Sigmoid colon (tissue), 7 donors: Measurements from ENCODE around the gene CD40. TPM values are rescaled to one million over a fixed set of nuclear protein-coding genes. Genes with fewer than 3 reads are reported as not detected.

Experiments
- DNase-seq: peaks from one replicate; pipeline ENCODE4 v3.0.0-alpha.2; 2019
- H3K27ac ChIP-seq, 4 donors: fragments of 200-600 bp; sonication (generic); one replicate each; pipeline ENCODE4 v1.5.1; 2016 to 2019; ENCODE audit warnings: mild to moderate bottlenecking in 1 of 4
- H3K27me3 ChIP-seq, 3 donors: fragments of 200-600 bp; sonication (generic); one replicate each; pipeline ENCODE4 v1.5.1; 2019; ENCODE audit warnings: mild to moderate bottlenecking in 1 of 3
- H3K36me3 ChIP-seq, 4 donors: fragments of 200-600 bp; sonication (generic); one replicate each; pipeline ENCODE4 v1.5.1; 2016 to 2019
- H3K4me1 ChIP-seq, 4 donors: fragments of 200-600 bp; sonication (generic); one replicate each; pipeline ENCODE4 v1.5.1; 2017 to 2019
- H3K4me3 ChIP-seq, 4 donors: fragments of 200-600 bp; sonication (generic); one replicate each; pipeline ENCODE4 v1.5.1; 2017 to 2019; ENCODE audit warnings: mild to moderate bottlenecking in 2 of 4, moderate library complexity in 1 of 4
- H3K9me3 ChIP-seq, 4 donors: fragments of 200-600 bp in 3 of 4; sonication (generic) in 3 of 4; one replicate each; pipeline versions ENCODE4 v1.5.1 to v1.6.1; 2013 to 2019
- EP300 ChIP-seq, 4 donors: sonication (generic); formaldehyde crosslinking; IDR thresholded peaks; one replicate each; pipeline ENCODE4 v1.6.1; 2017; ENCODE audit warnings: antibody characterized with exemption in 4 of 4
- POLR2A ChIP-seq, 2 donors: fragments of 450-650 bp; IDR thresholded peaks; one replicate each; pipeline ENCODE4 v1.6.1; 2016; ENCODE audit warnings: antibody characterized with exemption in 2 of 2, mild to moderate bottlenecking in 2 of 2, moderate library complexity in 2 of 2
- POLR2AphosphoS5 ChIP-seq, 4 donors: sonication (generic); formaldehyde crosslinking; IDR thresholded peaks; one replicate each; pipeline ENCODE4 v1.6.1; 2017; ENCODE audit warnings: antibody characterized with exemption in 4 of 4
- WGBS, 2 donors: extraction: QIAGEN DNeasy Blood & Tissue Kit; methylation state at CpG; one replicate each; pipeline ENCODE4 v1.1.7; 2013; 5-methylcytosine and 5-hydroxymethylcytosine counted together
- intact Hi-C: fragments of 100-400 bp; cut with DNase I; formaldehyde crosslinking; loops from one replicate; pipeline ENCODE4 v1.15.1; 2023
- polyA plus RNA-seq, 3 donors: library from polyadenylated mRNA; stranded (reverse); fragments of 200-250 nt; gene quantifications; one replicate each; pipeline ENCODE4 v1.2.3, GENCODE V29; 2013
- total RNA-seq, 4 donors: library from RNA; depleted of rRNA; stranded (reverse); fragments of >200 nt; gene quantifications; one replicate each; pipeline ENCODE4 v1.1.0, GENCODE V29; 2016
- TF ChIP-seq, protein P1 (sequence below), 4 experiments: fragments of 450-650 bp in 3 of 4; fragments of 200-600 bp in 1 of 4; IDR thresholded peaks; one replicate each; pipeline ENCODE4 v1.5.1; 2016 to 2019; ENCODE audit warnings: antibody characterized with exemption in 4 of 4, mild to moderate bottlenecking in 3 of 4, moderate library complexity in 2 of 4
- donor health status: healthy with polysubstance abuse.
- donor health status: Bipolar disorder and iron deficiency.
- donor health status: healthy.

CD40 gene
- total and polyA plus RNA-seq, 7 donors: 3.6 to 25.2 (median 8.7) TPM

DNA sequence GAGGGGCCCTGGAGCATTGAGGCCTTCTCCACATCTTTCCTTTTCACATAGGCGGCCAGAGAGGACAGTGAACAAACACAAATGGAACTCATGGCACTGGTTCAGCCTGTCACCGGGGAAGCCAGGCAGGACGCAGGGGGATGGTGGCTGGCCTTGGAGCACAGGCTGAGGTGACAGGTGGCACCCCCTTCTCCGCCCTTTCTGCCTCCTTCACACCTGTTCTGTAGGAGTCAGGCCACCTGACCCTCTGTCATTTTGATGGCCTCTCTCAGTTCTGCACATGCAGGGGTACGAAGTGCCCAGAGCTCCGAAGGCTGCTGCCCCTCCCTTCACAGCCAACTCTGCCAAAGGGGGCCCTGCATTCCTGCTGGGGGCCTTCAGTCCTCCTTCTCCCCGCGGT is 60.8 kb downstream of the CD40 start:
- DNase-seq: no peak
- Histone ChIP-seq H3K27ac (no peak overlapping the region), H3K4me3 (no peak overlapping the region), H3K36me3 (no peaks in the 10 kb centered on the region), H3K9me3 (no peaks in the 10 kb centered on the region), H3K27me3 (peaks cover 15 to 59% (median 44%) of the 10 kb centered on the region in 3 donors), H3K4me1 (no peaks in the 10 kb centered on the region)
- 65 to 74% methylated on average over 8 of the region's 8 CpGs for WGBS, 2 donors
- intact Hi-C loops: no loop called here
- TF ChIP-seq, protein P1, sequence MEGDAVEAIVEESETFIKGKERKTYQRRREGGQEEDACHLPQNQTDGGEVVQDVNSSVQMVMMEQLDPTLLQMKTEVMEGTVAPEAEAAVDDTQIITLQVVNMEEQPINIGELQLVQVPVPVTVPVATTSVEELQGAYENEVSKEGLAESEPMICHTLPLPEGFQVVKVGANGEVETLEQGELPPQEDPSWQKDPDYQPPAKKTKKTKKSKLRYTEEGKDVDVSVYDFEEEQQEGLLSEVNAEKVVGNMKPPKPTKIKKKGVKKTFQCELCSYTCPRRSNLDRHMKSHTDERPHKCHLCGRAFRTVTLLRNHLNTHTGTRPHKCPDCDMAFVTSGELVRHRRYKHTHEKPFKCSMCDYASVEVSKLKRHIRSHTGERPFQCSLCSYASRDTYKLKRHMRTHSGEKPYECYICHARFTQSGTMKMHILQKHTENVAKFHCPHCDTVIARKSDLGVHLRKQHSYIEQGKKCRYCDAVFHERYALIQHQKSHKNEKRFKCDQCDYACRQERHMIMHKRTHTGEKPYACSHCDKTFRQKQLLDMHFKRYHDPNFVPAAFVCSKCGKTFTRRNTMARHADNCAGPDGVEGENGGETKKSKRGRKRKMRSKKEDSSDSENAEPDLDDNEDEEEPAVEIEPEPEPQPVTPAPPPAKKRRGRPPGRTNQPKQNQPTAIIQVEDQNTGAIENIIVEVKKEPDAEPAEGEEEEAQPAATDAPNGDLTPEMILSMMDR (IDR thresholded peaks at IDR 0.05): no peak
- TF ChIP-seq POLR2A (IDR thresholded peaks at IDR 0.05): no peak
- no peak for TF ChIP-seq POLR2AphosphoS5 (IDR thresholded peaks at IDR 0.05)
- no peak for TF ChIP-seq EP300 (IDR thresholded peaks at IDR 0.05)

Other genes with a start within 250 kb of the CD40 start
- 1 to 10 TPM; 6.4 to 9.4 (median 7.1) TPM for gene ZSWIM1, start 237.1 kb upstream of the CD40 start, total RNA-seq
- gene ZSWIM1, start 237.1 kb upstream of the CD40 start, polyA plus RNA-seq: 1 to 10 TPM; 3.6 to 6.5 (median 3.9) TPM
- 1 to 10 TPM; 1.6 to 7.5 (median 3.0) TPM for gene SPATA25, start 230.7 kb upstream of the CD40 start, total RNA-seq
- 1 to 10 TPM in 1 of 3 donors, not detected in 2; 1.7 TPM for gene SPATA25, start 230.7 kb upstream of the CD40 start, polyA plus RNA-seq
- gene NEURL2, start 227.1 kb upstream of the CD40 start, total RNA-seq: 10 to 100 TPM; 18.9 to 25.8 (median 20.3) TPM
- gene NEURL2, start 227.1 kb upstream of the CD40 start, polyA plus RNA-seq: 1 to 10 TPM; 1.8 to 4.6 (median 3.9) TPM
- gene CTSA, start 227.0 kb upstream of the CD40 start, total RNA-seq: 10 to 100 TPM; 45.7 to 79.5 (median 56.7) TPM
- gene CTSA, start 227.0 kb upstream of the CD40 start, polyA plus RNA-seq: 100 to 1,000 TPM in 2 of 3 donors, 10 to 100 TPM in 1; 64.9 to 203 (median 169) TPM
- gene PLTP, start 206.2 kb upstream of the CD40 start, total RNA-seq: 100 to 1,000 TPM in 3 of 4 donors, 10 to 100 TPM in 1; 68.7 to 296 (median 156) TPM
- gene PLTP, start 206.2 kb upstream of the CD40 start, polyA plus RNA-seq: 10 to 100 TPM; 36.6 to 52.0 (median 47.4) TPM
- gene PCIF1, start 183.6 kb upstream of the CD40 start, total RNA-seq: 10 to 100 TPM; 31.4 to 39.3 (median 32.5) TPM
- 10 to 100 TPM; 26.4 to 37.8 (median 27.2) TPM for gene PCIF1, start 183.6 kb upstream of the CD40 start, polyA plus RNA-seq
- gene ZNF335, start 146.1 kb upstream of the CD40 start, total RNA-seq: 10 to 100 TPM; 12.0 to 24.4 (median 14.9) TPM
- 10 to 100 TPM in 1 of 3 donors, 1 to 10 TPM in 2; 5.4 to 17.1 (median 5.5) TPM for gene ZNF335, start 146.1 kb upstream of the CD40 start, polyA plus RNA-seq
- under 1 TPM in 1 of 4 donors, not detected in 3; 0.27 TPM for gene MMP9, start 109.4 kb upstream of the CD40 start, total RNA-seq
- 10 to 100 TPM in 1 of 3 donors, 1 to 10 TPM in 1, under 1 TPM in 1; 0.60 to 27.1 (median 2.5) TPM for gene MMP9, start 109.4 kb upstream of the CD40 start, polyA plus RNA-seq
- gene SLC12A5, start 89.1 kb upstream of the CD40 start, total RNA-seq: under 1 TPM in 1 of 4 donors, not detected in 3; 0.14 TPM
- 1 to 10 TPM in 1 of 3 donors, not detected in 2; 1.4 TPM for gene SLC12A5, start 89.1 kb upstream of the CD40 start, polyA plus RNA-seq
- 10 to 100 TPM; 22.4 to 39.2 (median 29.5) TPM for gene NCOA5, start 28.4 kb upstream of the CD40 start, total RNA-seq
- gene NCOA5, start 28.4 kb upstream of the CD40 start, polyA plus RNA-seq: 10 to 100 TPM; 10.6 to 19.5 (median 11.4) TPM
- under 1 TPM in 2 of 4 donors, not detected in 2; 0.41 to 0.55 TPM for gene CDH22, start 190.2 kb downstream of the CD40 start, total RNA-seq
- under 1 TPM in 1 of 3 donors, not detected in 2; 0.06 TPM for gene CDH22, start 190.2 kb downstream of the CD40 start, polyA plus RNA-seq